KMS-11 (cell line): Measurements from ENCODE around the gene HTT.

Experiments
- H2AFZ ChIP-seq: fragments of 200-600 bp; sonication (generic); 2 replicates; pipeline ENCODE4 v1.6.1; 2016; ENCODE audit warnings: antibody characterized with exemption, mixed run types, low read depth
- H3K27ac ChIP-seq: fragments of 200-600 bp; sonication (generic); 2 replicates; pipeline ENCODE4 v1.6.1; 2016; ENCODE audit warnings: mild to moderate bottlenecking, mixed run types
- H3K27me3 ChIP-seq: fragments of 200-600 bp; sonication (generic); 2 replicates; pipeline ENCODE4 v1.6.1; 2017; ENCODE audit warnings: mild to moderate bottlenecking, low read depth, mixed run types, moderate library complexity; ENCODE audit not compliant: insufficient read depth
- H3K36me3 ChIP-seq: fragments of 200-600 bp; sonication (generic); 2 replicates; pipeline ENCODE4 v1.6.1; 2017; ENCODE audit warnings: mild to moderate bottlenecking, mixed run types; ENCODE audit not compliant: insufficient read depth
- H3K4me1 ChIP-seq: fragments of 200-600 bp; sonication (generic); 2 replicates; pipeline ENCODE4 v1.6.1; 2016; ENCODE audit warnings: mild to moderate bottlenecking, low read depth, mixed run types; ENCODE audit not compliant: poor library complexity, severe bottlenecking
- H3K4me2 ChIP-seq: fragments of 200-600 bp; sonication (generic); 2 replicates; pipeline ENCODE4 v1.7.0; 2016; ENCODE audit warnings: mild to moderate bottlenecking, mixed run types
- H3K4me3 ChIP-seq: fragments of 200-600 bp; sonication (generic); IDR thresholded peaks from 2 replicates; pipeline ENCODE4 v1.6.1; 2017; ENCODE audit warnings: low read depth, low read length, mixed read lengths; ENCODE audit not compliant: insufficient read depth
- H3K79me2 ChIP-seq: fragments of 200-600 bp; sonication (generic); 2 replicates; pipeline ENCODE4 v1.6.1; 2016; ENCODE audit warnings: low read depth, mixed run types; ENCODE audit not compliant: insufficient read depth
- H3K9ac ChIP-seq: fragments of 200-600 bp; sonication (generic); 2 replicates; pipeline ENCODE4 v1.6.1; 2016; ENCODE audit warnings: mild to moderate bottlenecking, mixed run types
- H4K20me1 ChIP-seq: fragments of 200-600 bp; sonication (generic); 2 replicates; pipeline ENCODE4 v1.6.1; 2016; ENCODE audit warnings: mild to moderate bottlenecking, mixed run types; ENCODE audit not compliant: insufficient read depth
- CTCF ChIP-seq: fragments of 200-600 bp; sonication (generic); conservative IDR thresholded peaks from 2 replicates; pipeline ENCODE4 v1.6.1; 2017; ENCODE audit warnings: low read depth, mild to moderate bottlenecking, antibody characterized with exemption, low read length, moderate library complexity, mixed read lengths

HTT gene

GRCh38 chr4:3096202-3096601, 21.7 kb downstream of the HTT start:
- H3K36me3 ChIP-seq, result no peaks in the 10 kb centered on the region
- H4K20me1 ChIP-seq, result no peaks in the 10 kb centered on the region
- no peak overlapping the region for H2AFZ ChIP-seq
- no peak overlapping the region for H3K27ac ChIP-seq
- H3K4me1 ChIP-seq, result peaks cover 5% of the 10 kb centered on the region
- no peaks in the 10 kb centered on the region for H3K79me2 ChIP-seq
- H3K4me2 ChIP-seq, result no peak overlapping the region
- H3K27me3 ChIP-seq, result no peaks in the 10 kb centered on the region
- TF ChIP-seq CTCF, result no peak
- H3K9ac ChIP-seq, result no peak overlapping the region
- H3K4me3 ChIP-seq, result no peak overlapping the region

GRCh38 chr4:3098346-3098745, 23.9 kb downstream of the HTT start:
- TF ChIP-seq CTCF, result no peak
- H3K9ac ChIP-seq, result no peak overlapping the region
- no peak overlapping the region for H3K4me3 ChIP-seq
- no peaks in the 10 kb centered on the region for H3K79me2 ChIP-seq
- H4K20me1 ChIP-seq, result no peaks in the 10 kb centered on the region
- H3K4me2 ChIP-seq, result no peak overlapping the region
- no peaks in the 10 kb centered on the region for H3K4me1 ChIP-seq
- H3K27me3 ChIP-seq, result no peaks in the 10 kb centered on the region
- H2AFZ ChIP-seq, result no peak overlapping the region
- no peak overlapping the region for H3K27ac ChIP-seq
- no peaks in the 10 kb centered on the region for H3K36me3 ChIP-seq

- Histone ChIP-seq H4K20me1 (no peaks in the 10 kb centered on the region), H3K9ac (no peak overlapping the region), H3K79me2 (no peaks in the 10 kb centered on the region), H3K27me3 (no peaks in the 10 kb centered on the region), H3K27ac (no peak overlapping the region), H2AFZ (no peak overlapping the region), H3K4me3 (no peak overlapping the region), H3K4me1 (no peaks in the 10 kb centered on the region), H3K4me2 (no peak overlapping the region), H3K36me3 (no peaks in the 10 kb centered on the region)
- peak; percentile 87 for TF ChIP-seq CTCF
These were observed 32.1 kb downstream of the HTT start for GRCh38 chr4:3106339-3107186.

GRCh38 chr4:3107271-3107670, 32.8 kb downstream of the HTT start:
- no peaks in the 10 kb centered on the region for H3K36me3 ChIP-seq
- no peaks in the 10 kb centered on the region for H3K4me1 ChIP-seq
- H3K4me2 ChIP-seq, result no peak overlapping the region
- H3K9ac ChIP-seq, result no peak overlapping the region
- H4K20me1 ChIP-seq, result no peaks in the 10 kb centered on the region
- no peaks in the 10 kb centered on the region for H3K79me2 ChIP-seq
- no peak overlapping the region for H2AFZ ChIP-seq
- H3K4me3 ChIP-seq, result no peak overlapping the region
- no peak overlapping the region for H3K27ac ChIP-seq
- TF ChIP-seq CTCF, result no peak
- H3K27me3 ChIP-seq, result no peaks in the 10 kb centered on the region
